Activated T-cell treated with anti-CD3 and anti-CD28 coated beads, Interleukin-2, amount 50 U/mL, for 72 hours (primary cell): ENCODE results near the gene GPR141. TPM values are rescaled to one million over a fixed set of nuclear protein-coding genes. Genes with fewer than 3 reads are reported as not detected.
A peak's percentile ranks its signal among the peaks of the same experiment; 100 is the strongest.

Experiments used
- ATAC-seq, 2 donors: fragments of 150-1000 bp; cut with Tn5 transposase; replicated peaks in 1 of 2; 2 replicates each; pipeline ENCODE4 v1.10.0; 2021; ENCODE audit warnings: moderate library complexity in 2 of 2, mild to moderate bottlenecking in 1 of 2
- DNase-seq, 2 donors: peaks; one replicate each; pipeline ENCODE4 v3.0.0; 2021 to 2022; ENCODE audit warnings: mixed read lengths in 1 of 2
- H3K27ac Mint-ChIP-seq: one replicate; pipeline ENCODE4 v1.8.0; 2022; ENCODE audit warnings: mild to moderate bottlenecking, moderate library complexity, mixed read lengths
- H3K27me3 Mint-ChIP-seq: one replicate; pipeline ENCODE4 v1.8.0; 2022; ENCODE audit warnings: low read depth, mixed read lengths
- H3K36me3 Mint-ChIP-seq, 2 donors: one replicate each; pipeline ENCODE4 v1.8.0; 2022; ENCODE audit warnings: mixed read lengths in 2 of 2, mild to moderate bottlenecking in 1 of 2; ENCODE audit not compliant: insufficient read depth in 2 of 2
- H3K4me1 Mint-ChIP-seq: one replicate; pipeline ENCODE4 v1.8.0; 2022; ENCODE audit warnings: low read depth, mixed read lengths
- H3K4me3 Mint-ChIP-seq, 2 donors: one replicate each; pipeline ENCODE4 v1.8.0; 2022; ENCODE audit warnings: mild to moderate bottlenecking in 2 of 2, mixed read lengths in 2 of 2, moderate library complexity in 2 of 2
- H3K9me3 Mint-ChIP-seq, 2 donors: one replicate each; pipeline ENCODE4 v1.8.0; 2022; ENCODE audit warnings: mixed read lengths in 2 of 2
- total RNA-seq, 2 donors: library from RNA; stranded (reverse); gene quantifications; one replicate each; pipeline ENCODE4 v1.2.3, GENCODE V29; 2022

The GPR141 gene
- total RNA-seq, 2 donors from 2014 or later, result not detected

DNA sequence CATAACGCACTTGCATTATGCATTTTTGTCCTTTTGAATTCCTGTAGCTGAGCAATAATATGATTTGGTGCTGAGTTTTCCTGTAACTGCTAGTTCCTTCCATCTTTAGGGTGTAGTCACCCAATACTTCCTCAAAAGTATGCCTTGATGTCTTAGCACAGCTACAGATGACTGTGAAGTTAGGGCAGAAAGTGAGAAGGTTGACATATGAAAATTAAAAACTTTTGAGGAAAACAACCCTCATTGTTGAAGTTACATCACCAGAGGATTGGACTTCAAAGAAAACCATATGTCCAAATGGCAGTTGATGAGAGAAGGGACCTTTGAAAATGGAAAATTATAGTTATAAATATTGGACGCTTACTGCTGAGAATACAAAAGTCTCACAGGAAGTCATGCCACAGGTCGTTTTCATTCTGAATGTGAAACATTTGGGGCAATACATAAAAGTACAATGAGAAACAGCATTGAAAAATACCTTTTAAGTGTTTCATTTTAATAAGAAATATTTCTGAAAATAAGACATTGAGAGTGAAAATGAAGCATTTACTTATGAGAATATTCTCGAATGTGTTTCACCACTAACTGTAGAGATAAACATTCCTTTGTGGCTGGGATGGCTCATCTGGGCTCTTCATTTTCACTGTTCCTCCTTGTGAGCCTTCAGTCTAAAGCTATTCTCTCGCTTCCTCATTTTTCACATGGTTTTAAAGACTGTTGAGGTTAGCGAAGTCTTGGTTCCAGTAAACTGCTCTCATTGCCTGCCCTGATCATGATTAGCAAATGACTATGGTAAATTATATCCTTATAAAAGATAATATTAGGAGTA lies 103.4 kb downstream of the GPR141 start:
- no peak overlapping the region for H3K27ac Mint-ChIP-seq
- no peaks in the 10 kb centered on the region for H3K9me3 Mint-ChIP-seq
- H3K27me3 Mint-ChIP-seq, result peaks cover 6% of the 10 kb centered on the region
- no peaks in the 10 kb centered on the region for H3K4me1 Mint-ChIP-seq
- peak; percentile 50 to 77 for ATAC-seq
- no peak overlapping the region for H3K4me3 Mint-ChIP-seq
- no peak for DNase-seq
- no peaks in the 10 kb centered on the region for H3K36me3 Mint-ChIP-seq

Other genes with a start within 250 kb of the GPR141 start
- gene ELMO1, start 234.9 kb upstream of the GPR141 start, total RNA-seq, result 100 to 1,000 TPM in 1 of 2 donors, 10 to 100 TPM in 1; 97.2 to 113 TPM
- not detected for gene NME8, start 164.8 kb downstream of the GPR141 start, total RNA-seq
- not detected for gene SFRP4, start 233.1 kb downstream of the GPR141 start, total RNA-seq
- gene EPDR1, start 236.9 kb downstream of the GPR141 start, total RNA-seq, result 1 to 10 TPM; 1.7 to 2.6 TPM